PC-9 (cell line): ENCODE data around the gene FBXO38.

Experiments used
- CTCF ChIP-seq: fragments of 200-600 bp; sonication (generic); conservative IDR thresholded peaks from 2 replicates; pipeline ENCODE4 v1.6.1; 2017; ENCODE audit warnings: mixed run types, antibody characterized with exemption, mild to moderate bottlenecking, moderate library complexity
- EZH2 ChIP-seq: fragments of 200-600 bp; sonication (generic); IDR thresholded peaks from 2 replicates; pipeline ENCODE4 v1.8.0; 2017; ENCODE audit warnings: antibody characterized with exemption, low read depth

GRCh38 chr5:148352696-148353095 is 31.1 kb upstream of the FBXO38 start:
- no peak for TF ChIP-seq CTCF
- no peak for TF ChIP-seq EZH2
